HG03196 (cell line): ENCODE data around the gene TP53AIP1.
"Not testable (repeated sequence)": the region's sequence is repeated elsewhere in the genome, so short reads cannot be mapped to it uniquely, and the experiment has no call there.

Experiments
- ATAC-seq: cut with Tn5 transposase; IDR thresholded peaks from one replicate; pipeline ENCODE4 v1.9.1; 2021; ENCODE audit not compliant: unreplicated experiment

Gene TP53AIP1

DNA sequence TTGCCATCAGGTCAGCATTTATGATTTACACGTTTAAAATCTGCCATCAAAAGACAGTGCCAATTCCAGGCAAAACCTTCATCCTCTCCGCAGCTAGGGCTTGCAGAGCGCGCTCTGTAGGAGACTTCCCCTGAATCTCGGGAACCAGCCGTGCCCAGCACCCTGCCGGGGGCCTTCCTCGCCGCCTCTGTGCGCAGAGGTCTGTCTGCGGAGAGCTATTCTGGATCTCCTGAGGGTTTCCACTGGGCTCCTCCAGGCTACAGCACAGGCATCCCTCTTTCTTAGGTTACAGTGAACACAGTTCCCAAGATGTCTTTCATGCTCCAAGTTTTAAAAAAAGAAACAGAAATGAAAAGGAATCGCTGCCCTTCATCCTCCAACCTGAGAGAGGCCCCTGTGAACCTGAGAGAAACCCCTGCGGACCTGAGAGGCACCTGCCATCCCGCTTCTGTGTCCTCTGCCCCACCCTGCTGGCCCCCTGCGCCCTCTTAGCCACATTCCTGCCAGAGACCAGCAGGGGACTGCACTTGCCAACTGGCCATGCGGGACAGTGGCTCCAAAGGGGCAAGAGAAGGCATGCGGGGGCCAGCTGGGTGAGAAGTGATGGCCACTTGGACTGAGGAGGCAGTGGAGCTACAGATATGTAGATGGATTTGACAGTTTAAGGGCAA is 16.1 kb downstream of the TP53AIP1 start:
- no peak for ATAC-seq

DNA sequence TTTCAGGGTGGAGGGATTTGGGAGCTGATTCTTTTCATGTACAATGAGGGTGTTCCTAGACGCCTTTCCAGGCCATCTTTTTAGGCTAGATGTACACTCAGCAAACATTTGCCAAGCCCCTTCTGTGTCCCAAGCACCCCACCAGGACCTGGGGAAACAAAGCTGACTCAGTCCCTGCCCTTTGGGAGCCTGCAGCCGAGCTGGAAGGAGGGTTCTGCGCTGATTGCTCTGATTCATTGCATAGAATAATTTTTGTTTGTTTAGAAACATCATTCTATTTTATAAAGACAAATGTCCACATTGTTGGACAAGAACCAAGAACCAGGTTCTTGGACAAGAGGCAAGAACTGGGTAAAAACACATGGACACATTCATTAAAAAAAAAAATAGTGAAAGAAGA is 16.7 kb downstream of the TP53AIP1 start:
- no peak for ATAC-seq

DNA sequence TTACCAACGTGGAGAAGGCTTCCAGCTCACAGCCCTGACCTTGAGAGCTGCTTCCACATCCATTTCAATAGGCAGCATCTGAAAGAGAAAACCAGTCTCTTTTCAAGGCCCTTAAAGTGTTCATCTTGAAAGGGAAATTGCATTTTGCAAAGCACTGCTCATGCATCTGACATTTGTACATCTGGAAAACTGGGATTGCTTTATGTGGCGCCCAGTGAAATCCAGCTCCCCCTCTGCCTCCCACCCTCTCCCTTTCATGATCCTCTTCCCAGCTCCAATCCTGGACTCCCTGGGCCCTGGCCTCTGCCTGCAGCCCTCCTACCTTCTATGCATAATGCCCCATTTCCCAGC is 17.4 kb downstream of the TP53AIP1 start:
- no peak for ATAC-seq

DNA sequence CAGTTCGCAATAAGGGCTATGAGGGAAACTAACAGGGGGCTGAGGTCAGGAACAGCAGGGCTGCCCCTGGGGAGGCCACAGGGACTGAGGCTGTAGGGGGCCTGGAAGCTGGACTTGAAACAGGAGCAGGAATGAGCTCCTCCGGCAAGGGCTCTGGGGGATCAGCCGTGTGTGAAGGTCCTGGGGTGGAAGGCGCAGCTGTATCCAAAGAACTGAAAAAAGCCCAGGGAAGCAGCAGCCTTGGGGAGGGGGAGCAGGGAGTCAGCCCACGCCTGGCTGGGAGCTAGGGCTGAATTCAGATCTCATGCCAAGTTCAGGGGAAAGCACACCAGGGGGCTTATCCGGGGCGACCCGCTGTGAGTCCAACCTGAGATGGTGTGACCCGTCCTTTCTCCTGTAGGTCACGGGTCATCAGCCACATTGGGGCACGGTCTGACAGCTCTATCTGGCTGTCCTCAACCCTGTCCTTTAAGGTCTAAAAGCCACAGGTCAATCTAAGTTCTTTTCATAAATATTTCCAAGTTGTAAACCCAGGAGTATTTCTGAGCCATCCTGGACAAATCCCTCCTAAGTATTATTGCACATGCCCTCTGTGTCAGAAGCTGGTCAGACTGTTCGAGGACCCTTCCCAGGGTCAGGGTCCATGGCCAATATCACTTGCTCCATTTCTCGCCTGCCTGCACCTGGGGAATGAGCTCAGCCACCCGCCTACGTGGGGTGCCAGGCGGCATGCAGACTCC is 18.0 kb downstream of the TP53AIP1 start:
- no peak for ATAC-seq

DNA sequence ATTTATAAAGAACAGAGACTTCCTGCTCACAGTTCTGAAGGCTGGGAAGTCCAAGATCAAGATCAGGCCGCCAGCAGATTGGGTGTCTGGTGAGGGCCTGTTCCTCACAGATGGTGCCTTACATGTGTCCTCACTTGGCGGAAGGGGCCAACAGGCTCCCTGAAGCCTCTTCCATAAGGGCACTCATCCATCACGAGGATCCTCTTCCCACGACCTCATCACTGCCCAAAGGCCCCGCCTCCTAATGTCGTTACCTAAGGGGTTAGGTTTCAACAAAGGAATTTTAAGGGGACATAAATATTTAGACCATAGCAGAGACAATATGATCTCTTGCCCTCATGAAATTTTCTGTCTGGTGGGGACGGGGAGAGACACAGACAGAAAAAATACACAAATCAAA is 18.6 kb downstream of the TP53AIP1 start:
- no peak for ATAC-seq

DNA sequence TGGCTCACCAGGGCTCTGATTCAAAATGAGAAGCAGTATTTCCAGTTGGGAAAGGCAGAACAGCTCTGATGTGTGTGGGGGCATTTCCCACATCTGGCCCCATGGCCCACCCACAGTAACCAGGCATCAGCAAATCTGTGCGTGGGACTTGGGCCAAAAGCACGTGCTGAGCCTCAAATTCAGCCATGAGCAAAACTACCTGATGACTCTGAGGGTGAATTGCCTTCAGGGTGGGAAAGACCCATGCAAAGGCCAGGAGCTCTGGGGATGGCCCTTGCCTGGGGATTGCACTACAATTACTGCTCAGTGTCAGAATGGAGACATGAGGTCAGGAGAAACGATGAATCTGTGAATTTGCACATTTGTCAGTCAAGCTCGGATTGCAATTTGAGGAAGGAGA is 20.9 kb downstream of the TP53AIP1 start:
- ATAC-seq: no peak

DNA sequence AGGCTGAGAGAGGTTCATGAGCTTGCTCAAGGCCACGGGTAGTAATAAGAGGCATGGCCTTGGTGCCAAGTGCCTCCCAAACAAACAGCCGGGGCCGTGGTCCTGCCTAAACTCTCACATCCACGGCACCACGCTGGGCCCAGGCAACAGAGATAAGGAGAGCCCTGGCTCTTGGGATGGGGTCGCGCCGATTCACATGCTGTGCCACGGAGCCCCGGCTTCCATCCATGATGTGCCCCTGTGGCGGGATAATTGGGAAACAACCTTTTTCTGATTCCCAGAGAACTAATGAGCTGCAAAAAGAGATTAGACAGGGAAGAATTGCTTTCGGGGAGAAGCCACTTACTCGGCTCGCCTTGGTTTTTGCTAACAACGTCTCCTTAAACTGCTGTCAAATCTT is 22.0 kb downstream of the TP53AIP1 start:
- ATAC-seq: no peak

DNA sequence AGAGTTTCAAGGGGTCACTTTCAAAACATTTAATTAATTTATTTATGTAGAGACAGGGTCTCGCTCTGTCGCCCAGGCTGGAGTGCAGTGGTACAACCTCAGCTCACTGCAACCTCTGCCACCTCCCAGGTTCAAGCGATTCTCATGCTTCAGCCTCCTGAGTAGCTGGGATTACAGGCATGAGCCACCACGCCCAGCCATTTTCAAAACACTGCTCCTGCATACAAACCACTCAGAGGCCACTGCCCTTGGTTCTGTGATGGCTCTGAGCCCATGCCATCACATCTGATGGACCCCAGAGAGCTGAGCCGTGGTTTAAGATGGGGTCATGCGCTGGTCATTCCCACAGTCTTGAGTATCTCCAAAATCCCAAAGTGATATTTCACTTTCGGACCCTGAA is 23.0 kb downstream of the TP53AIP1 start:
- not testable (repeated sequence) for ATAC-seq

DNA sequence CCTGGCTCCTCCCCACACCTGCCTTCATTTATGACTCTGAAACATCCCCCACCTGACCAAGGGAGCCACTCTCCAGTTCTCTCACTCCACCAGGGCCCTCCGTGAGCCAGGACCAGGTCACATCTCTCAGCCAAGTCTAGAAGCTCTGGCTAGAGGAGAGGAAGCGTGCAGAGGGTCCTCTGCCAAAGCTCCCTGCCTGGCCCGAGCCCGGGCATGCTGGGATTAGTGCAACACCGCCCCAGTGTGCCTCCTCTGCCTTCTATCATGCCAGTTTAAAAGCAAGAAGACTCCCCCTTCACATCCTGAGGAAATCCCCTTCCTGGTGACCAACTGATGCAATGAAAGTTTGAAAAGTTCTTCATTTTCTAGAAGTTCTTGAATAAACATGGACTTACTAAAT is 23.5 kb downstream of the TP53AIP1 start:
- ATAC-seq: no peak

DNA sequence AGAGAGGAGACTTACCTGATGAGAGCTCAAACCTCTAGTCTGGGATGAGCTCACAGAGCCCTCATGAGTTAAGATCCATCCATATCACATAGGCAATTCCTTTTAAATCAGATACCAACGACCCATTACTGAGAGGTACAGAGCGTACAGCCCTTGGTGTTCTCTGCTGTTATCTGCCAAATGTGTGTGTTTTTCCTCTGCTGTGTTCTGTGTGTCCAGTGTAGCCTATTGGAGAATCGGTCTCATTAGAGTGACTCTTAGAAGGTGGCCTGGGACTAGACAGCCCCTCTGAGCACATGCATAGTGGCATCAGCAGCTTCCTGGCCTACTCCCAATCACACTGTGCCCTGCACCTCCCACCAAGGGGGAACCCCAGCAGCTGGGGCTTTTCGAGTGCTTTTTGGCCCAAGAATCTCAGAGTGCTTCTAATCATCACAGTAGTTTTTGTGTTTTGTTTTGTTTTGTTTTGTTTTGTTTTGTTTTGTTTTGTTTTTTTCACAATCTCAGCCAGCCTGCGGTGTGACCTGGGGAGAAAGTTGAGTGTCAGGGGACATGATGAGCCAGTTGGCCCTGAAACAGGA is 25.4 kb downstream of the TP53AIP1 start:
- ATAC-seq: peak; percentile 52

DNA sequence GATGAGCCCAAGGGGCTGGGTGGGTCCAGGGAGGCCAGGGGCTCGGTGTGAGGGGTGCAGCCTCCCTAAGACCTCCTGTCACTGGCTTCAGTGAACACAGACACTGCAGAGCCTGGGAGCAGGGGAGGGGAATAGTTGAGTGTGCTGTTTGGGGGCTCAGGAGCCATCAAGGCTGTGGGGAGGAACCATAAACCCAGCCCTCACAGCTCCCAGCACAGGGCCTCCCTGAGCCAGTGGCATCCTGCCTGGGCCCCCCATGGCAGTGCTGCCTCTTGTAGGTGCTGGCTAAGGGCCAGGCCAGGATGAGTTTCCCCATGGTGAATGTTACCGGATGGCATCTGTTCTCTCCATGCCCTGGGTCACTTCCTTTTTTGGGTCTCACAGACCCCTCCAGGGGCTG is 26.0 kb downstream of the TP53AIP1 start:
- no peak for ATAC-seq

DNA sequence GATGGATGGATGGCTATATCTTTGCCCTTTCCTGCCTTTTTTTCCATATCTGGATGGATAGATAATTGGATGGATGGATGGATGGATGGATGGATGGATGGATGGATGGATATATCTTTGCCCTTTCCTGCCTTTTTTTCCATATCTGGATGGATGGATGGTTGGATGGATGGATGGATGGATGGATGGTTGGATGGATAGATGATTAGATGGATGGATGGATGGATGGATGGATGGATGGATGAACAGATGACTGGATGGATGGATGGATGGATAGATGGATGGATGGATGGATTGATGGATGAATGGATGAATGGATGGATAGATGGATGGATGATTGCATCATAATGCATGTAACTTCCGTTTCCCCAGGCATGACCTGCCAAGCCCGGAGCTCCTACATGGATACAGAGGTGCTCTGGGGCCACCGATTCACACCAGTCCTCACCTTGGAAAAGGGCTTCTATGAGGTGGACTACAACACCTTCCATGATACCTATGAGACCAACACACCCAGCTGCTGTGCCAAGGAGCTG is 26.6 kb downstream of the TP53AIP1 start:
- no peak for ATAC-seq

DNA sequence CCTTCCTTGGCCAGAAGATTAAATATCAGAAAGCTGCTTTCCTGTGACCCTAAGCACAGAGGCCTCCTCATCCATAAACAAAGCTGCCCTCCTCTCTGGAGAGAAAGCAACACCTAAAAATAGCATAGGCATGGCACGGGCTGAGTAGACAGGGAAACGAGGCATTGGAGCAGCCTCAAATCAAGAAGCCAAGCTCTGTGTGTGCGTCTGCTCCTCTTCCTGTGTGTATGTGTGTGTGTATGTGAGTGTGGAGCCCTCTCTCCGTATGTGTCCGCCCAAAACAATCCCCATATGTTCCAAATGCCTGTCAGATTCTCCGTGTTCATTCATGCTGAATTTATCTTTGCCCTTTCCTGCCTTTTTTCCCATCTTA is 27.5 kb downstream of the TP53AIP1 start:
- no peak for ATAC-seq

DNA sequence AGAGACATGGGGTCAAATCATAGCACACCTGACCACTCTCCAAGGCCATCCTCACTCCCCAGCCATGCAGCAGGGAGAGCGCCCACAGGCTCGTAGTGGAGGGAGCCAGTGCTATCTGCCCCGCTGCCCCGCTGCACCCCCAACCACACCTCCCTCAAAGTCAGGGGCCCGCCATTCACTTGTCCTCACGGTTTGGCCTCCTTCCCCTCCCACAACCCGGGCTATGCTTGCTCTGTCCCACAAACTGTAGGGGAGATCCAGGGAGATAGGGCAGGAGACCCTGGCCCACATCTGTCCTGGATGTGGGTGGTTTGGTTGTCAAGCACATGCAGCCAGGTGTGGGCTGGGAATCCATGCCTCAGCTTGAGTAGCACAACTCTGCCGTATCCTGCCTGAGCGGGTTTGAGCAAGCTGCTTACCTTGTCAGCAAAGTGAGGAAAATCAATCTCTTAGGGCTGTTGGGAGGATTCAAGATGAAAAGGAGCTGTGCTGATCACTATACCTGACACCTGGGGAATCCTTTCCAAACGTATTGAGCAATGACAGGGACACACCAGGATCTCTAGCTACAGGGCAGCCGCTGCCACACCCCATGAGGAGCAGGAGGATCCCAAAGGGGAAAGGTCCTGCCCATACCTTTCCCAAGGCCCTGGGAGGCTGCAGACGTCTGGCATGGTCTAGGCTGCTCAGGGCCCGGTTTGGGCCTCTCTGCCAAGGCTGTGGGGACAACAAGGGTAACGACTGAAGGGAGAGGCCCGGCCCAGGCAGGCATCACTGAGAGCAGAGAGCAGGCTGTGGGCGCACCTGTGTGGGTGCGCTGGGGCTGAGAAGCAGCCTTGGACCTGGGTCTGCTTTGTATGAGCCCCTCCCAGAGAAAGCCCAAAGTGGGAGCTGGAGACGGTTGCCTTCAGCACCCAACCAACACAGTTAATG is 28.2 kb downstream of the TP53AIP1 start:
- ATAC-seq: no peak

DNA sequence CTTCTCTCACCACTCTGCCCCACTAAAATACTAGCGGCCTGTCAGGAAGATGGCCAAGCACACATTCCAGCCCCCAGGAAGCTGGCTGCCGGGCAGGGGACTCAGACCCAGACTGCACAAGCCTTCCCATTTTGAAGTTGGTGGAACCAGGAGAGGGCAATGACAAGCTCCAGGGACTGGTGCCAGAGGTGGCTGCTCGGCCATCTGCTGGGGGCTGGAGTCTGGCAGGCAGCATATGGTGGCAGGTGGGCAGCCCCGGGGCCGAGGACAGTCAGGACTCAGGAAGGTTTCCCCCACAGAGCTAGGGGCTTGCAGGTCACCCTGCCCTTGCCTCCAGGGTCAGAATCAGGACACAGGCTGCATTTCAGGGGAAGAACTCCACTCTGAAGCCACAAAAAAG is 28.9 kb downstream of the TP53AIP1 start:
- ATAC-seq: no peak

DNA sequence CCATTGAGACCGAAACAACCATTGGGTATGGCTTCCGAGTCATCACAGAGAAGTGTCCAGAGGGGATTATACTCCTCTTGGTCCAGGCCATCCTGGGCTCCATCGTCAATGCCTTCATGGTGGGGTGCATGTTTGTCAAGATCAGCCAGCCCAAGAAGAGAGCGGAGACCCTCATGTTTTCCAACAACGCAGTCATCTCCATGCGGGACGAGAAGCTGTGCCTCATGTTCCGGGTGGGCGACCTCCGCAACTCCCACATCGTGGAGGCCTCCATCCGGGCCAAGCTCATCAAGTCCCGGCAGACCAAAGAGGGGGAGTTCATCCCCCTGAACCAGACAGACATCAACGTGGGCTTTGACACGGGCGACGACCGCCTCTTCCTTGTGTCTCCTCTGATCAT is 31.0 kb downstream of the TP53AIP1 start:
- no peak for ATAC-seq

DNA sequence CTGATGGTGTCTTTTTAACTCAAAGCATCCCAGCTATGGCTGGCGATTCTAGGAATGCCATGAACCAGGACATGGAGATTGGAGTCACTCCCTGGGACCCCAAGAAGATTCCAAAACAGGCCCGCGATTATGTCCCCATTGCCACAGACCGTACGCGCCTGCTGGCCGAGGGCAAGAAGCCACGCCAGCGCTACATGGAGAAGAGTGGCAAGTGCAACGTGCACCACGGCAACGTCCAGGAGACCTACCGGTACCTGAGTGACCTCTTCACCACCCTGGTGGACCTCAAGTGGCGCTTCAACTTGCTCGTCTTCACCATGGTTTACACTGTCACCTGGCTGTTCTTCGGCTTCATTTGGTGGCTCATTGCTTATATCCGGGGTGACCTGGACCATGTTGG is 31.4 kb downstream of the TP53AIP1 start:
- ATAC-seq: no peak

DNA sequence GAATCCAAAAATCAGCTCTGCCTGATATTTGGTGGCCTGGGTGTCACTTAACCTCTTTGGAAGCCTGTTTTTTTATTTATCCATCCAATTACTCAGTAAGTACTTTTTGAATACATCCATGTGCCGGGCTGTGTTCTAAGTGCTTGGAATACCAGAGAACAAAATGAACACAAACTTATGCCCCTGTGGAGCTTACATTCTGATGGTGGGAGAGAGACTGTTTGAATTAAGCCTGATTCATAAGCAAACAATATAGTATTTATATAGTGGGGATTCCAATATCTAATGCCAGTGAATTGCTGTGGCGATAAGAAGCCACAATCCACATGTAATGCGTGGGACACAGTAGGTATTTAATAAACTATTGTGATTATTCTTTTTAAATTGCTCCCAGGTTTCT is 32.1 kb downstream of the TP53AIP1 start:
- ATAC-seq: no peak

DNA sequence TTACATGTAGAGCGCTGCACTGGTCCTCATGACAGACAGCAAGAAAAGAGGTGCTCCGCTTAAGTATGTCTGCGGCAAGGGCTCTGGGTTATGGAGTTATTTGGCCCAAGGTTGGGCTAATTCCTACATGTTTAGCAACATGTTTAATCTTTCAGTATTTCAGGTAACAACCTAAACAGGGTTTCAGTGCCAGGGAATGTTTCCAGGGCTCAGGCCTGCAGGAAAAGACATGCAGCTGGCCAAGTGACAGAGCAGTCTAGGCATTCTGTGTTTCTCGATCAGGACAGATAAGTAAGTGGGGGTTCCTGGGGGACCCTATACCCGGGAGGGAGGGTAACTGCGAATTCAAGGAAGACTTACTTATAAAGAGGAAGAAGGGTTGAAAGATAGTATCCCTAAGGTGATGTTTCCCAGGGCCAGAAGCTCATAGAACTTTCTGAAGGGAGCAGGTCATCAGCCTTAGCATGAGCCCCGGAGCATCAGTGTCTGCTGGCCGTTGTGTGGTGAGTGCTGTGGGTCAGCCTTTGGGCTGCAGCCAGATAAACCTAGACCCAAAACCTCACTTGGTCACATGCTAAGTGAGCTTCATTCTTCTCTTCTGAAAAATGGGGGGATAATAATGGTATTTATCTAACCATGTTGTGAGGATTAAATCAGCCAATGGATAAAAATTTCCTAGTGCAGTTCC is 33.1 kb downstream of the TP53AIP1 start:
- ATAC-seq: no peak

DNA sequence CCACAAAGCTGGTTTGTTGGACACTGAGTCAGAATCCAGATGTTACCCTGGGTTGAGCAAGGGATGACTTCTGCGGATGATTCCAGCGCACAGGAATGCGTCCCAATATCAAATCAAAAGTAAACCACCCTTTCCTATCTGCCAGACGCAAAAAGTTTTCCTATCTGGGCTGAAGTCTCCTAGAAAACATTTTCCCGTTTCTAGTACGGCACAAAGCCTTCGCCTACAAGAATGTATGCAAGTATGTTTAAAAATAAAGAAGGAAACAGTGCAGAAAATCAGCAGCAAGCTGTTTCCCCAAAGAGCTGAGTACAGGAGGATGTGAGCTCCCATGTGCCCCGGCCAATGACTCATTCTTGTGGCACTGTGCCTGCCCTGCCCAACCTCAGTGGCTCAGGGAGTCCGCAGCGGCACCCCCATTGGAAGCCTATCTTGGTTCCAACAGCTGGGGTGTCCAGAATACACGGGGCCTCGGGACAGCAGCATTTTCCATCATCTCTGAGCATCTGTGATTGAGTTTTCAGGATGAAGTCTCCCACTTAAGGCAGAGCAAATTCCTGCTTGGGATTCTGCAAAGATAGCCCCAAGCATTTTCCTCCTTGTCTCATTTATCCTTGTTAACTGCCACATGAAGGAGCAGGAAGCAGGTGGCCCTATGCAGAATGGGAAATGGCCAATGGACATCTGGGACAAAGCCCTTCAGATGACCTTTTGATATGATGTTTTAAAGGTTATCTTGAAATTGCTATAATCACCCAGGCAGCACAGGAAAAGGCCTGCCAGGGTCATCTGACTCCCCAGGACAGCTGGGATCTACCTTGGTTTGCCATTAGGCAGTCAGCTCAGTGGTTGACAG is 34.1 kb downstream of the TP53AIP1 start:
- no peak for ATAC-seq
